PC-9 (cell line): Measurements from ENCODE around the gene TDRD7. TPM values are rescaled to one million over a fixed set of nuclear protein-coding genes. Genes with fewer than 3 reads are reported as not detected.

Source experiments
- BruUV-seq: library from RNA; stranded (reverse); fragments of 400-500 nt; replicated peaks from 2 replicates; lab custom pipeline; 2021; lab: Mats Ljungman, UMichigan
- CTCF ChIA-PET: fragments of 300-600 bp; sonication (Branson Sonifier 250); formaldehyde crosslinking; loops from one replicate; lab custom pipeline; 2022; ENCODE audit warnings: antibody characterized with exemption; lab: Charles Lee
- POLR2A ChIA-PET: fragments of 300-600 bp; sonication (Branson Sonifier 250); formaldehyde crosslinking; loops from one replicate; lab custom pipeline; 2022; ENCODE audit warnings: antibody characterized with exemption; ENCODE audit not compliant: unreplicated experiment; lab: Charles Lee
- DNase-seq, 2 experiments: peaks; one replicate each; pipeline versions ENCODE4 v3.0.0 to v3.0.0-alpha.2; 2015 to 2022; ENCODE audit warnings: mixed read lengths in 1 of 2
- H2AFZ ChIP-seq: fragments of 200-600 bp; sonication (generic); 2 replicates; pipeline ENCODE4 v1.8.1; 2017; ENCODE audit warnings: antibody characterized with exemption
- H3F3A ChIP-seq: fragments of 200-600 bp; sonication (generic); 2 replicates; pipeline ENCODE4 v1.8.1; 2017; ENCODE audit warnings: antibody characterized with exemption, mild to moderate bottlenecking, low read depth; ENCODE audit not compliant: insufficient read depth
- H3K27ac ChIP-seq: fragments of 200-600 bp; sonication (generic); 2 replicates; pipeline ENCODE4 v1.6.1; 2016; ENCODE audit warnings: mixed run types
- H3K27me3 ChIP-seq: fragments of 200-600 bp; sonication (generic); 2 replicates; pipeline ENCODE4 v1.6.1; 2016; ENCODE audit warnings: low read depth, mixed run types; ENCODE audit not compliant: insufficient read depth
- H3K36me3 ChIP-seq: fragments of 200-600 bp; sonication (generic); 2 replicates; pipeline ENCODE4 v1.6.1; 2016; ENCODE audit warnings: low read depth, mixed run types
- H3K4me1 ChIP-seq: fragments of 200-600 bp; sonication (generic); replicated peaks from 2 replicates; pipeline ENCODE4 v1.6.1; 2016; ENCODE audit warnings: mixed run types; ENCODE audit not compliant: insufficient read depth
- H3K4me2 ChIP-seq: fragments of 200-600 bp; sonication (generic); 2 replicates; pipeline ENCODE4 v1.6.1; 2017; ENCODE audit warnings: mixed run types
- H3K4me3 ChIP-seq: fragments of 200-600 bp; sonication (generic); 2 replicates; pipeline ENCODE4 v1.6.1; 2016; ENCODE audit warnings: mixed run types
- H3K79me2 ChIP-seq: fragments of 200-600 bp; sonication (generic); 2 replicates; pipeline ENCODE4 v1.6.1; 2017; ENCODE audit warnings: low read depth, mixed run types
- H3K9me2 ChIP-seq: fragments of 200-600 bp; sonication (generic); 2 replicates; pipeline ENCODE4 v1.8.1; 2017; ENCODE audit warnings: mild to moderate bottlenecking; ENCODE audit not compliant: insufficient read depth
- H3K9me3 ChIP-seq: fragments of 200-600 bp; sonication (generic); 2 replicates; pipeline ENCODE4 v1.8.1; 2016; ENCODE audit warnings: low read depth; ENCODE audit not compliant: insufficient read depth
- H4K20me1 ChIP-seq: fragments of 200-600 bp; sonication (generic); 2 replicates; pipeline ENCODE4 v1.8.1; 2017; ENCODE audit not compliant: insufficient read depth
- EZH2 ChIP-seq: fragments of 200-600 bp; sonication (generic); IDR thresholded peaks from 2 replicates; pipeline ENCODE4 v1.8.0; 2017; ENCODE audit warnings: antibody characterized with exemption, low read depth
- intact Hi-C: fragments of 100-400 bp; cut with micrococcal nuclease; formaldehyde crosslinking; loops from one replicate; pipeline ENCODE4 v1.10.0; 2022; ENCODE audit not compliant: unreplicated experiment
- total RNA-seq: library from RNA; stranded (reverse); gene quantifications from 2 replicates; pipeline ENCODE4 v1.2.3, GENCODE V29; 2021
- TF ChIP-seq, protein P1 (sequence below): fragments of 200-600 bp; sonication (generic); conservative IDR thresholded peaks from 2 replicates; pipeline ENCODE4 v1.6.1; 2017; ENCODE audit warnings: mixed run types, antibody characterized with exemption, mild to moderate bottlenecking, moderate library complexity

TDRD7 gene
- total RNA-seq, 1 experiment from 2014 or later, result 14.2 TPM

GRCh38 chr9:97425973-97426336 is 14.1 kb downstream of the TDRD7 start:
- intact Hi-C loops, result no loop called here
- POLR2A ChIA-PET, result no interaction called here
- CTCF ChIA-PET, result no interaction called here
- H3K4me2 ChIP-seq, result no peak overlapping the region
- H2AFZ ChIP-seq, result no peak overlapping the region
- TF ChIP-seq EZH2, result no peak
- TF ChIP-seq, protein P1, sequence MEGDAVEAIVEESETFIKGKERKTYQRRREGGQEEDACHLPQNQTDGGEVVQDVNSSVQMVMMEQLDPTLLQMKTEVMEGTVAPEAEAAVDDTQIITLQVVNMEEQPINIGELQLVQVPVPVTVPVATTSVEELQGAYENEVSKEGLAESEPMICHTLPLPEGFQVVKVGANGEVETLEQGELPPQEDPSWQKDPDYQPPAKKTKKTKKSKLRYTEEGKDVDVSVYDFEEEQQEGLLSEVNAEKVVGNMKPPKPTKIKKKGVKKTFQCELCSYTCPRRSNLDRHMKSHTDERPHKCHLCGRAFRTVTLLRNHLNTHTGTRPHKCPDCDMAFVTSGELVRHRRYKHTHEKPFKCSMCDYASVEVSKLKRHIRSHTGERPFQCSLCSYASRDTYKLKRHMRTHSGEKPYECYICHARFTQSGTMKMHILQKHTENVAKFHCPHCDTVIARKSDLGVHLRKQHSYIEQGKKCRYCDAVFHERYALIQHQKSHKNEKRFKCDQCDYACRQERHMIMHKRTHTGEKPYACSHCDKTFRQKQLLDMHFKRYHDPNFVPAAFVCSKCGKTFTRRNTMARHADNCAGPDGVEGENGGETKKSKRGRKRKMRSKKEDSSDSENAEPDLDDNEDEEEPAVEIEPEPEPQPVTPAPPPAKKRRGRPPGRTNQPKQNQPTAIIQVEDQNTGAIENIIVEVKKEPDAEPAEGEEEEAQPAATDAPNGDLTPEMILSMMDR, result no peak
- H3K36me3 ChIP-seq, result no peaks in the 10 kb centered on the region
- DNase-seq, result no peak
- BruUV-seq, result no TSS peak
- H4K20me1 ChIP-seq, result no peaks in the 10 kb centered on the region
- H3F3A ChIP-seq, result no peaks in the 10 kb centered on the region
- no peaks in the 10 kb centered on the region for H3K4me1 ChIP-seq
- H3K27me3 ChIP-seq, result no peaks in the 10 kb centered on the region
- H3K9me3 ChIP-seq, result no peaks in the 10 kb centered on the region; the same call in 1 of the 2 replicates
- no peak overlapping the region for H3K27ac ChIP-seq
- no peaks in the 10 kb centered on the region for H3K9me2 ChIP-seq
- no peaks in the 10 kb centered on the region for H3K79me2 ChIP-seq
- H3K4me3 ChIP-seq, result no peak overlapping the region

GRCh38 chr9:97427885-97428284 is 16.0 kb downstream of the TDRD7 start:
- no TSS peak for BruUV-seq
- H3K27me3 ChIP-seq, result no peaks in the 10 kb centered on the region
- H3K4me2 ChIP-seq, result no peak overlapping the region
- H2AFZ ChIP-seq, result no peak overlapping the region
- H3K4me1 ChIP-seq, result no peaks in the 10 kb centered on the region
- DNase-seq, result no peak
- H3F3A ChIP-seq, result no peaks in the 10 kb centered on the region
- intact Hi-C loops, result no loop called here
- no peak for TF ChIP-seq EZH2
- TF ChIP-seq, protein P1, result no peak
- H3K79me2 ChIP-seq, result no peaks in the 10 kb centered on the region
- POLR2A ChIA-PET, result no interaction called here
- H3K36me3 ChIP-seq, result no peaks in the 10 kb centered on the region
- H3K9me2 ChIP-seq, result no peaks in the 10 kb centered on the region
- H3K27ac ChIP-seq, result no peak overlapping the region
- H4K20me1 ChIP-seq, result no peaks in the 10 kb centered on the region
- CTCF ChIA-PET, result interaction anchor here (0.6 kb wide), 1 partner anchor 41 kb away, joined by 3 read pairs; no protein-coding TSS in a partner anchor
- no peak overlapping the region for H3K4me3 ChIP-seq
- H3K9me3 ChIP-seq, result no peaks in the 10 kb centered on the region; the same call in 1 of the 2 replicates

- H4K20me1 ChIP-seq, result no peaks in the 10 kb centered on the region
- H3K4me1 ChIP-seq, result no peaks in the 10 kb centered on the region
- H3K9me2 ChIP-seq, result no peaks in the 10 kb centered on the region
- no peaks in the 10 kb centered on the region for H3F3A ChIP-seq
- H2AFZ ChIP-seq, result no peak overlapping the region
- CTCF ChIA-PET, result no interaction called here
- H3K27me3 ChIP-seq, result no peaks in the 10 kb centered on the region
- H3K36me3 ChIP-seq, result no peaks in the 10 kb centered on the region
- no peaks in the 10 kb centered on the region for H3K79me2 ChIP-seq
- H3K4me2 ChIP-seq, result no peak overlapping the region
- H3K4me3 ChIP-seq, result no peak overlapping the region
- TF ChIP-seq, protein P1, result no peak
- TF ChIP-seq EZH2, result no peak
- H3K27ac ChIP-seq, result no peak overlapping the region
- POLR2A ChIA-PET, result no interaction called here
- BruUV-seq, result no TSS peak
- no peak for DNase-seq
- intact Hi-C loops, result no loop called here
- no peaks in the 10 kb centered on the region for H3K9me3 ChIP-seq
Measured at GRCh38 chr9:97430316-97431043, 18.6 kb downstream of the TDRD7 start.
